ENCODE data around the gene GAB1.
A peak's percentile ranks its signal among the peaks of the same experiment; 100 is the strongest.

The GAB1 gene

GRCh38 chr4:143424276-143424675 is 87.6 kb downstream of the GAB1 start:
- no peak for DNase-seq

- no peak for DNase-seq
Measured at GRCh38 chr4:143431526-143432257, 95.0 kb downstream of the GAB1 start.

DNA sequence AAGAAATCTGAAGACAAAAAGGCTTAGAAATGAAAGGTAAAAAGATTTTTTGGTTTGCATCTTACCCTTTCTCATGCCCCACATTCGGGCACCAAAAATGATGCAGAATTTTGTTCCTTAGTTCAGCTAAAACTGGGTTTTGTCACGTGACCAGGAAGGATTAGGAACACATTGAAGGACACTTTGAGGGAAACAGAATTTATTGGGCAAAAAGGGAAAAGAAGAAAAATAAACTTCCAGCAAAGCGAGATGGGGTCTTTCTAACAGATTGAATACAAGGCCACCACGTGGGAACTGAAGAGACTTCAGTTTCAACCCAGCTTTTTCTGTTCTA is 95.5 kb downstream of the GAB1 start:
- DNase-seq = no peak

DNA sequence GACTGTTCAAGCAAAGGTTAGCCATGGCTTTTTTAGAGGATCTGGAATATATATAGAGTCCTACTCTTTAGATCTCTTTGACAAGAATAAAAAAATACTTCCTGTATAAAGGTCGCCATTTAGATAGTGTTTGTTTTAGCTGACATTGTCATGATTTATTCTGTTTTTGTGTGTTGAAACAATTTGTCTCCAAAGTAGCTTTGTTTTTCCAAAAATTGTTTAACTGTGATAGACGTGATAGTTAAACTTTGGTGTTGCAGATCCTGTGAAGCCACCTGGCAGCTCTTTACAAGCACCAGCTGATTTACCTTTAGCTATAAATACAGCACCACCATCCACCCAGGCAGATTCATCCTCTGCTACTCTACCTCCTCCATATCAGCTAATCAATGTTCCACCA is 96.6 kb downstream of the GAB1 start:
- no peak for DNase-seq

DNA sequence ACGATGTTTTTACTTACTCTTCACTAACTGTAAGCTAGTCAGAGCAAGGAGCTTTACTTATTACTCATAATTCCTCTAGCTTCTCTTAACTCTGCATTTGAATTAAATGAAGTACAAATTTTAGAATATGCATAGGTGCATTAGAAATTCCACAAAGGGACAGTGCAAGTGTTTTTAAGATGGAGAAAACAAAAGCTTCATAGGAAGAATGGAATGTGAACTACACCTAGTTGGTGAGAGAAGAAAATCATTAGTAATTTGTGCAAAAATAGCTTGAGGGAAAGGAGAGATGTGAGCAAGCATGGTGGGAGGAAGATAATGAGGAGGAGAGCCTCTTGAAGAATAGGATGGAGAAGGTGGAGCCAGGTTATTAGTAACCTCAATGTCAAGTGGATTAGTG is 99.3 kb downstream of the GAB1 start:
- no peak for DNase-seq

GRCh38 chr4:143437476-143437875 is 100.8 kb downstream of the GAB1 start:
- DNase-seq = no peak

DNA sequence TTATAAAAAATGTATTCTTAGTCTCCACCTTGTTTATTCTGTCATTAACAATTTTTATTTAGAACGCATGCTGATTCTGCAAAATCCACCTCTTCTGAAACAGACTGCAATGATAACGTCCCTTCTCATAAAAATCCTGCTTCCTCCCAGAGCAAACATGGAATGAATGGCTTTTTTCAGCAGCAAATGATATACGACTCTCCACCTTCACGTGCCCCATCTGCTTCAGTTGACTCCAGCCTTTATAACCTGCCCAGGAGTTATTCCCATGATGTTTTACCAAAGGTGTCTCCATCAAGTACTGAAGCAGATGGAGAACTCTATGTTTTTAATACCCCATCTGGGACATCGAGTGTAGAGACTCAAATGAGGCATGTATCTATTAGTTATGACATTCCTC is 101.3 kb downstream of the GAB1 start:
- DNase-seq = no peak

DNA sequence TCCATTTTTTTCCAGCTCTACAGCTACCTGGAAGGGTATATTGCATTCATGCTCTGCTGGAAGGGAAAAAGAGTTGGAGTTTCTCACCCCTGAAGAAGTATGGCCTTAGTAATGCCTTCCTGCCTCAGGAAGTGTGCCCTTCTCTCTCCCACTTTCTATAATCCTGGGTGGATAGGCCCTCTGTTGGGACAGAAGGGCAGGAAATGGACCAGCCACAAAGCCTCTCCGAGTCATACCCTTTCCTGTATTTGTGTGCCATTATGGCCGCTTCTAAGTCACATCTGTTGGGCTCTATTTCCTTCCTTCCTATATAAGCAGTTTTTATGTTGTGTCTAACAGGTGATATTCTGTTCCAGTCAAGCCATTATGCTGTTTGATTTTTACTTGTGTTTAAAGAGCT is 102.0 kb downstream of the GAB1 start:
- DNase-seq = no peak

- no peak for DNase-seq
Measured at GRCh38 chr4:143441109-143441508, 104.4 kb downstream of the GAB1 start.

GRCh38 chr4:143441678-143442077 is 105.0 kb downstream of the GAB1 start:
- DNase-seq = no peak

- DNase-seq = no peak
Measured at GRCh38 chr4:143443728-143444127, 107.1 kb downstream of the GAB1 start.

DNA sequence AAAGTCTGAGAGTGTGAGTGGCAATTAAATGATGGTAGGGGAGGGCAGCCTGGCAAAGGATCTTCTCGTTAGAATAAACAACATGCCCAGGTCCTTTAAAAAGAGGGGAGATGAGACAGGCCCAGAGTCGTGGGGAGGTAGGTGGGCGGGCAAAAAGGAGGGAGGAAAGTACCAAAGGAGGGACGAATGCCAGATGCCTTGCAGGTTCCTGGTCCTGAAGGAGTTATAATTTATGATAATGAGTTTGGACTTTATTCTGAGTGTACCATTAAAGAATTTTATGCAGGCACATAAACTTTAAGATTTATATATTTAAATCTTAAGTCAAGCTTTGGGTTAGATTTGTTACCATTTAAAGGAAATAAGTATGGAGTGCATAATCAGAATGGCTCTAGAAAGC is 114.5 kb downstream of the GAB1 start:
- DNase-seq = no peak

- DNase-seq = no peak
Measured at GRCh38 chr4:143455211-143455610, 118.5 kb downstream of the GAB1 start.

GRCh38 chr4:143458966-143459365 is 122.3 kb downstream of the GAB1 start:
- DNase-seq = no peak

DNA sequence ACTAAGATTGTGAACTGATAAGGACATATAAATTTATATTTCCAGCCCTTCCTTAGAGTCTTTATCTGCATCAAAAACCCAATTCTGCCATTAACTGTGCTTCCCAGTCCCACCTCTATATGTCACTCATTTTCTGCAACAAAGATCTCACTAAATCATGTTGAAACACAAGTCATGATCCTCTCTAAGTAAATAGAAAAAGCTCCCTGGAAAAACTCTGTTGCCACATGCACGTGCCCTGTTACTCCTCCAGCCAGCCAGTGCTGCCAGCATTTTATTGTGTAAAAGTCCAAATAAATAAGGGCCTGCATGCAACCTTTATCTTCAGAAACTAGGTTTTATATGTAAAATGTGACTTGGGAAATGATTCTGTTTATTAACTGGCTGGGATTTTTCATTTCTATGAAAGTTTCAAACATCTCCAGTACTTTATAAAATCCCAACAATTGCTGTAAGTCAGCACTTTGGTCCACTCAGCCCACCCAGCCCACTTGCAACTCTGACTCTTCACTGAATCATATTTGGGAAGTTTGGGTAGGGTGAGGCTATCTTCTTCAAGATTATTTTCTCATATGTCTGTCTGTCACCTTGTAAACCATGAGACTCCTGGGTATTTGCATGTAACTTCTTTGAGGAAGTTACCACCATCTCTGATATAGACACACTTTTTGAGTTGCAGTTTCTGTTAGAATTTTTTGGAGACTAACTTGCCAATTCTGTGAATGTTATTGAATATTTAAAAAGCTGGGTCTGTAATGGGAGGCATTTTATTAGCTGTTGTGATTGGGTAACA is 136.9 kb downstream of the GAB1 start:
- no peak for DNase-seq

- no peak for DNase-seq
Measured at GRCh38 chr4:143477487-143477886, 140.8 kb downstream of the GAB1 start.

- no peak for DNase-seq
Measured at GRCh38 chr4:143481361-143481760, 144.7 kb downstream of the GAB1 start.

DNA sequence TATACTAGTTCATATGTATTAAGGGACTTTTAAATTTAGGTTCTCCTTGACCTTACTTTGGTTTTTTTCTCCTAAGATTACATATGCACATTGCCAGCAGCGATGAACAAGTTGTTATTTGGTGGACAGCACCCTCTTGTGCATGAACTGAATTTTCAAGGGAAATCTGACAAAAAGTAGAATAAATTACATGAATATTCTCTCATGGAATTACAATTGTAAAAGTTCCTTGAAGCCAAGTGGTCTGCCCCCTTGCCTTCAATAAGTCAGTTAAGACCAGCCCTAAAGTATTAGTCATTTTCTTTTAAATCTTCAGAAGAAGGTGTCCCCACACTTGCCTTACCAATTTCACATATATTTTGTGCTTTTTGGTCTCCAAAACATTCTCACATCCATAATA is 146.2 kb downstream of the GAB1 start:
- peak; percentile 46 for DNase-seq

- no peak for DNase-seq
Measured at GRCh38 chr4:143486314-143486713, 149.6 kb downstream of the GAB1 start.

GRCh38 chr4:143488687-143489086 is 152.0 kb downstream of the GAB1 start:
- DNase-seq = no peak

DNA sequence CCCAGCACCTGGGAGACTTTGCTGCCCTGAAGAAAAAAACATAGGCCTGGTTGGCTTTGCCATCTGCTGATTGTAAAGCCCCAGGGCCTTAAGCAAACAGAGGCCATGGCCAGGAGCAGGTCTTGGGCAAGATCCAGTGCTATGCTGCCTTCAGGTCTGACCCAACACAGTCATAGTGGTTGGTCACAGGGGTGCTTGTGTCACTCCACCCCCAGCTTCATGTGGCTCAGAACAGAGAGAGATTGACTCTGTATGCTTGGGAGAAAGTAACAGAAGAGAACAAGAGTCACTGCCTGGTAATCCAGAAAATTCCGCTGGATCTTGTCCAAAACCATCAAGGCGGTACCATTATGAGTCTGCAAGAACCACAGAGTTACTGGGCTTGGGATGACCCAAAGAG is 152.4 kb downstream of the GAB1 start:
- no peak for DNase-seq

- DNase-seq = no peak
Measured at GRCh38 chr4:143498021-143498420, 161.3 kb downstream of the GAB1 start.

DNA sequence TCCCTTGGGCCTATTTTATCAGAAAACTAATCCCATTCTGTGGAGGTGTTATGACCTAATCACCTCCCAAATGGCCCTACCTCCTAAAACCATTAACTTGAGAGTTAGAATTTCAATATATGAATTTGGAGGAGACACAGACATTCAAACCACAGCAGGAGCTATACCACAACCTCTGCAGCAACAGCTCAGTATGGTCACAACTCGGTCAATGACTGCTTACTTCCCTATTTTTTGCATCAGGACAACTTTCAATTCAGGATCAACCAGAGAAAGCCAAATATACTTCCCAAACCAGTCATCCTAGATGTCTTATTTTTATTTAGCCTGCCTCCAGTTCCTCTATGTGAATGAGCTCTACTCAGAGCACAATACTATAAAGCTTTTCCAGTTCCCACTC is 165.6 kb downstream of the GAB1 start:
- DNase-seq = no peak

DNA sequence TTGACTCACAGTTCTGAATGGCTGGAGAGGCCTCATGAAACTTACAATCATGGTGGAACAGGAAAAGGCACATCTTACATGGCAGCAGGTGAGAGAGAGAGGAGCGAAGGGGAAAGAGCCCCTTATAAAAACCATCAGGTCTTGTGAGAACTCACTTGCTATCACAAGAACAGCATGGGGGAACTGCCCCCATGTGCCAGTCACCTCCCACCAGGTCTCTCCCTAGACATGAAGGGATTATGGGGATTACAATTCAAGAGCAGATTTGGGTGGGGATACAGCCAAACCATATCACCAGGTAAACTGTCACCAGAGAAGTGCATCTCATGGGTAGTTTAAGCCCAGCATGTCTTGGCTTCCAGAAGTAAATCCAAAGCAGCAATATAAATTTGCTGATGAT is 169.4 kb downstream of the GAB1 start:
- DNase-seq = no peak

DNA sequence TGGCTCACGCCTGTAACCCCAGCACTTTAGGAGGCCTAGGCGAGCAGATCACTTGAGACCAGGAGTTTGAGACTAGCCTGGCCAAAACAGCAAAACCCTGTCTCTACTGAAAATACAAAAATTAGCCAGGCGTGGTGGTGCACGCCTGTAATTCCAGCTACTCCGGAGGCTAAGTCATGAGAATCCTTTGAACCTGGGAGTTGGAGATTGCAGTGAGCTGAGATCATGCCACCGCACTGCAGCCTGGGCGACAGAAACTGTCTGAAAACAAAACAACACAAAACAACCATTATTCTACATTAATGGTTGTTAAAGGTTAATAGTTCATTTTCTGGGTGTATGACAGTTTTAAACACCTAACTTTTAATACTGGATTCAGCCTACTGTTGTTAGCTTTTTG is 175.2 kb downstream of the GAB1 start:
- DNase-seq = no peak

All from NCI-H446 treated with DMSO at 0.1 percent for 48 hours (cell line).